CD14-positive monocyte (primary cell): Measurements from ENCODE around the gene FLCN. TPM values are rescaled to one million over a fixed set of nuclear protein-coding genes. Genes with fewer than 3 reads are reported as not detected.

Experiments used
- DNase-seq, 3 donors: peaks; one replicate each; pipeline ENCODE4 v3.0.0-alpha.2; 2011 to 2022
- H2AFZ ChIP-seq: 2 replicates; pipeline ENCODE4 v1.6.0; 2012; ENCODE audit warnings: mild to moderate bottlenecking, low read depth, low read length, inconsistent platforms; ENCODE audit not compliant: insufficient read depth, poor library complexity, severe bottlenecking
- H3K27ac ChIP-seq, 2 donors: 1 replicate in 1 of 2; 2 replicates in 1 of 2; pipeline ENCODE4 v1.5.1; 2012 to 2013; ENCODE audit warnings: low read length in 2 of 2, control low read depth in 1 of 2, inconsistent platforms in 1 of 2, low read depth in 1 of 2, mild to moderate bottlenecking in 1 of 2
- H3K27me3 ChIP-seq, 2 donors: one replicate each; pipeline versions ENCODE4 v1.6.0 to v1.6.1; 2011 to 2013; ENCODE audit warnings: low read length in 2 of 2; ENCODE audit not compliant: control insufficient read depth in 2 of 2, insufficient read depth in 2 of 2
- H3K36me3 ChIP-seq, 2 donors: replicated peaks in 1 of 2; 1 replicate in 1 of 2; 2 replicates in 1 of 2; pipeline versions ENCODE4 v1.5.1 to v1.6.1; 2012 to 2013; ENCODE audit warnings: low read length in 2 of 2, control low read depth in 1 of 2, inconsistent platforms in 1 of 2, mild to moderate bottlenecking in 1 of 2; ENCODE audit not compliant: insufficient read depth in 2 of 2, control insufficient read depth in 1 of 2
- H3K4me1 ChIP-seq, 2 donors: 1 replicate in 1 of 2; 2 replicates in 1 of 2; pipeline versions ENCODE4 v1.5.1 to v1.6.1; 2012 to 2013; ENCODE audit warnings: low read length in 2 of 2, control low read depth in 1 of 2, inconsistent platforms in 1 of 2, mild to moderate bottlenecking in 1 of 2, moderate library complexity in 1 of 2; ENCODE audit not compliant: insufficient read depth in 2 of 2, control insufficient read depth in 1 of 2
- H3K4me2 ChIP-seq: replicated peaks from 2 replicates; pipeline ENCODE3; 2012; ENCODE audit warnings: low read length, moderate library complexity, mild to moderate bottlenecking; ENCODE audit not compliant: poor library complexity, severe bottlenecking; ENCODE audit errors: extremely low read depth
- H3K4me3 ChIP-seq, 3 experiments: fragments of 200-600 bp in 1 of 3; sonication (generic) in 1 of 3; replicated peaks in 1 of 3; 1 replicate in 2 of 3; 2 replicates in 1 of 3; pipeline ENCODE4 v1.5.1; 2011 to 2013; ENCODE audit warnings: low read length in 3 of 3, mild to moderate bottlenecking in 3 of 3, control low read depth in 2 of 3, low read depth in 2 of 3, inconsistent platforms in 1 of 3, moderate library complexity in 1 of 3
- H3K79me2 ChIP-seq: 2 replicates; pipeline ENCODE4 v1.6.0; 2012; ENCODE audit warnings: mild to moderate bottlenecking, control low read depth, inconsistent platforms, low read length, moderate library complexity; ENCODE audit not compliant: insufficient read depth
- H3K9ac ChIP-seq: 2 replicates; pipeline ENCODE4 v1.6.0; 2017; ENCODE audit warnings: low read length, mild to moderate bottlenecking; ENCODE audit not compliant: insufficient read depth, poor library complexity, severe bottlenecking
- H3K9me3 ChIP-seq, 2 donors: replicated peaks in 1 of 2; 1 replicate in 1 of 2; 2 replicates in 1 of 2; pipeline versions ENCODE4 v1.5.1 to v1.6.1; 2012 to 2013; ENCODE audit warnings: low read length in 2 of 2, control low read depth in 1 of 2; ENCODE audit not compliant: control insufficient read depth in 1 of 2, insufficient read depth in 1 of 2
- H4K20me1 ChIP-seq: 2 replicates; pipeline ENCODE4 v1.6.0; 2012; ENCODE audit warnings: mild to moderate bottlenecking, low read length, control low read depth, moderate library complexity; ENCODE audit not compliant: insufficient read depth
- H3K27ac Mint-ChIP-seq, 7 donors: one replicate each; pipeline ENCODE4 v1.8.0; 2020; ENCODE audit warnings: mild to moderate bottlenecking in 7 of 7, mixed read lengths in 7 of 7, moderate library complexity in 6 of 7, inconsistent platforms in 2 of 7
- H3K27me3 Mint-ChIP-seq, 3 donors: one replicate each; pipeline ENCODE4 v1.8.0; 2021 to 2022; ENCODE audit warnings: low read depth in 3 of 3, mild to moderate bottlenecking in 3 of 3, mixed read lengths in 3 of 3, moderate library complexity in 3 of 3, inconsistent platforms in 1 of 3
- H3K36me3 Mint-ChIP-seq, 2 donors: one replicate each; pipeline ENCODE4 v1.8.0; 2020; ENCODE audit warnings: mixed read lengths in 2 of 2, inconsistent platforms in 1 of 2, mild to moderate bottlenecking in 1 of 2
- H3K4me1 Mint-ChIP-seq: one replicate; pipeline ENCODE4 v1.8.0; 2020; ENCODE audit warnings: mild to moderate bottlenecking, mixed read lengths
- H3K4me3 Mint-ChIP-seq, 2 donors: one replicate each; pipeline ENCODE4 v1.8.0; 2020; ENCODE audit warnings: mild to moderate bottlenecking in 2 of 2, mixed read lengths in 2 of 2, moderate library complexity in 1 of 2
- H3K9me3 Mint-ChIP-seq, 7 donors: one replicate each; pipeline ENCODE4 v1.8.0; 2020 to 2022; ENCODE audit warnings: mixed read lengths in 7 of 7, mild to moderate bottlenecking in 6 of 7, moderate library complexity in 6 of 7, inconsistent platforms in 2 of 7
- CTCF ChIP-seq: fragments of 200-600 bp; IDR thresholded peaks from one replicate; pipeline ENCODE4 v1.8.0; 2022; ENCODE audit warnings: antibody characterized with exemption, mild to moderate bottlenecking
- WGBS: methylation state at CpG from one replicate; pipeline ENCODE4 v1.1.5; 2013; ENCODE audit warnings: missing lambda C conversion rate; ENCODE audit not compliant: insufficient coverage; 5-methylcytosine and 5-hydroxymethylcytosine counted together
- intact Hi-C, 2 donors: fragments of 100-400 bp; cut with micrococcal nuclease; formaldehyde crosslinking; loops; one replicate each; pipeline versions ENCODE4 v1.15.0 to v1.15.1; 2023
- polyA minus RNA-seq: library from RNA; depleted of rRNA, polyadenylated mRNA; stranded (reverse); fragments of >200 nt; gene quantifications from 2 replicates; pipeline ENCODE4 v1.2.3, GENCODE V29; 2012
- polyA plus RNA-seq, 3 donors: library from polyadenylated mRNA; depleted of rRNA in 1 of 3; unstranded in 2 of 3; stranded (reverse) in 1 of 3; fragments of 300-500 nt in 2 of 3; fragments of >200 nt in 1 of 3; fragmentation: Illumina TruSeq in 2 of 3; gene quantifications; 1 replicate in 2 of 3; 2 replicates in 1 of 3; pipeline ENCODE4 v1.2.3, GENCODE V29; 2012 to 2021
- total RNA-seq, 12 experiments: library from RNA in 1 of 12; stranded (reverse) in 1 of 12; fragments of 120-200 nt in 1 of 12; gene quantifications; one replicate each; pipeline ENCODE4 v1.2.4 and lab custom pipeline; 2013 to 2026; ENCODE audit warnings: mixed read lengths in 6 of 12, inconsistent platforms in 1 of 12

Gene FLCN
- 36.4 TPM for total RNA-seq (2013)
- polyA plus RNA-seq (10 to 100 TPM in 1 of 3 donors, 1 to 10 TPM in 2; 5.8 to 46.9 (median 8.0) TPM), polyA minus RNA-seq (36.2 and 40.3 TPM in 2 replicates), total RNA-seq (lab: John Stamatoyannopoulos, UW) (35.0 to 112 (median 69.1) reads per million in 11 experiments)

DNA sequence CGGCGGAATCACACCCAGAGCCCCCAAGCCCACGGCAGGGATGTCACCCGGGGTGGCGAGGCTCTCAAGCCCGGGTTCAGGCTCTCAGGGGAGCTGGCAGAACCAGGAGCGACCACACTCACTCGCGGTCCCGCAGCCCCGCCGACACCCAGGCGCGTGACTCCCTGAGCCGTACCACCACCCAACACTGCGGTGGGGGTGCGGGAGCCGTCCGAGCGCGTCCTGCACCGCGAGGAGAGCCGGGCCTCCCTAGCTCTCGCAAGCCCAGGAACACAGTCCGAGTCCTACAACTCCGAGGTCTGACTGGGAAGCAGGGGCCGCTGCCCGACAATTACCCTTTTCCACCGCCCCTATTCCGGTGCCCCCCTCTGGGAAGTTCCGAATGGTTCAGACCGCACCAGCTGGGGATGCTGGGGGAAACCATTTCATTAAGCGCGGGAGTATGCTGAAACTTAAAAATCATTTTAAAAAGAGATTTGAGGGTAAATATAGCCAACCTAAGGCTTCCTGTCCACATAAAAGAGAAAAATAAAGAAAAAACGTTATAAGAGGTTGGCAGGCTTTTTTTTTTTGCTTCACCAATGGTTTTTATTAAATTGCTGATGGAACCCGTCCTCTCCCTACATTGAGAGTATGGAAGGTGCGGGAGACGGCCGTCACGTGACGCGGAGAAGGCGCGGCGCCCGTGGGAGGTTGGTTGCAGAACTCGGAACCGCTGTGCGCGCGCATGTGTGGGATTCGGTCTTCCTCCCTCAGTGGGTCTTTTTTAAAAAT is at the start of gene FLCN:
Gene FLCN (minus strand): TSS at position 143 of the 774 bp plus-strand sequence. CDS start 9,031 bp downstream, outside the sequence.
- H3K4me3 Mint-ChIP-seq: peak within 1 kb of the TSS; percentile 95 to 97
- peak within 1 kb of the TSS; percentile 94 to 99 (median 99) for H3K27ac Mint-ChIP-seq
- WGBS: 0% methylated on average over 27 of the region's 53 CpGs
- peak within 1 kb of the TSS; percentile 89 for H3K4me2 ChIP-seq
- H3K27me3 ChIP-seq: no peaks in the 10 kb centered on the region
- H3K9ac ChIP-seq: peak within 1 kb of the TSS; percentile 99
- no peak for TF ChIP-seq CTCF
- peaks cover 38% of the 10 kb centered on the region for H4K20me1 ChIP-seq
- peaks cover 7 to 9% of the 10 kb centered on the region in 2 donors for H3K36me3 ChIP-seq
- H2AFZ ChIP-seq: peak within 1 kb of the TSS; percentile 98
- H3K27ac ChIP-seq: peak within 1 kb of the TSS; percentile 76 to 100
- H3K9me3 Mint-ChIP-seq: peaks cover 0 to 2% (median 0%) of the 10 kb centered on the region in 7 donors
- H3K4me1 Mint-ChIP-seq: peaks cover 26% of the 10 kb centered on the region
- peaks cover 0 to 5% (median 4%) of the 10 kb centered on the region in 3 donors for H3K27me3 Mint-ChIP-seq
- no peaks in the 10 kb centered on the region for H3K9me3 ChIP-seq
- peak within 1 kb of the TSS; percentile 94 to 98 (median 95) for H3K4me3 ChIP-seq
- DNase-seq: peak; percentile 89 to 93 (median 91)
- peaks cover 5 to 10% of the 10 kb centered on the region in 2 donors for H3K36me3 Mint-ChIP-seq
- H3K4me1 ChIP-seq: peaks cover 20 to 26% of the 10 kb centered on the region in 2 donors
- peaks cover 47% of the 10 kb centered on the region for H3K79me2 ChIP-seq
- intact Hi-C loops: loop anchor here (2.0 to 10.0 kb wide), 3 partner anchors 44 to 192 kb away; partner anchors contain the start of genes COPS3 (in 2 of the 2) and MPRIP (in 1 of the 2)

- H3K4me1 Mint-ChIP-seq: peaks cover 14% of the 10 kb centered on the region
- intact Hi-C loops: no loop called here
- Histone ChIP-seq H3K4me1 (peaks cover 12 to 18% of the 10 kb centered on the region in 2 donors), H3K4me2 (no peak overlapping the region), H3K79me2 (peaks cover under 1% of the 10 kb centered on the region), H2AFZ (no peak overlapping the region), H3K9ac (no peak overlapping the region), H3K27me3 (no peaks in the 10 kb centered on the region), H3K9me3 (no peaks in the 10 kb centered on the region), H3K4me3 (no peak overlapping the region), H4K20me1 (no peaks in the 10 kb centered on the region), H3K27ac (no peak overlapping the region), H3K36me3 (no peaks in the 10 kb centered on the region)
- H3K27me3 Mint-ChIP-seq: no peaks in the 10 kb centered on the region
- H3K36me3 Mint-ChIP-seq: no peaks in the 10 kb centered on the region
- H3K9me3 Mint-ChIP-seq: no peaks in the 10 kb centered on the region
- WGBS: 100% methylated on average over 4 of the region's 5 CpGs
- DNase-seq: no peak
- no peak overlapping the region for H3K27ac Mint-ChIP-seq
- no peak for TF ChIP-seq CTCF
- no peak overlapping the region for H3K4me3 Mint-ChIP-seq
Measured at GRCh38 chr17:17285951-17286350, 49.0 kb upstream of the FLCN start.
